Pancreas (tissue), 10 donors: ENCODE measurements around the gene CTSK. TPM values are rescaled to one million over a fixed set of nuclear protein-coding genes. Genes with fewer than 3 reads are reported as not detected.

Experiments
- ATAC-seq, 4 donors: fragments of 200-7000 bp; cut with Tn5 transposase; one replicate each; pipeline versions ENCODE4 v1.8.0 to v1.9.1; 2020; ENCODE audit warnings: mild to moderate bottlenecking in 4 of 4, moderate library complexity in 4 of 4
- DNase-seq, 6 donors: peaks; one replicate each; pipeline ENCODE4 v3.0.0-alpha.2; 2020
- FAIRE-seq: peaks from 2 replicates; lab custom pipeline; 2012; peaks lifted over from hg19 to GRCh38; lab: Jason Lieb, UNC
- H3K27ac ChIP-seq, 4 donors: fragments of 200-600 bp; sonication (generic); 1 replicate in 3 of 4; 2 replicates in 1 of 4; pipeline versions ENCODE4 v1.5.0 to v1.8.0; 2020
- H3K27me3 ChIP-seq, 4 donors: fragments of 200-600 bp; one replicate each; pipeline ENCODE4 v1.8.0; 2021
- H3K36me3 ChIP-seq, 3 donors: fragments of 200-600 bp; sonication (generic) in 1 of 3; one replicate each; pipeline versions ENCODE4 v1.5.0 to v1.8.0; 2020 to 2021
- H3K4me1 ChIP-seq, 3 donors: fragments of 200-600 bp; one replicate each; pipeline ENCODE4 v1.8.0; 2021
- H3K4me3 ChIP-seq, 4 donors: fragments of 200-600 bp; sonication (generic) in 2 of 4; one replicate each; pipeline versions ENCODE4 v1.5.0 to v1.8.0; 2020 to 2021
- H3K9me3 ChIP-seq, 4 donors: fragments of 200-600 bp; one replicate each; pipeline ENCODE4 v1.8.0; 2021
- CTCF ChIP-seq, 4 donors: fragments of 200-600 bp; sonication (generic) in 3 of 4; IDR thresholded peaks; one replicate each; pipeline versions ENCODE4 v1.5.0 to v1.8.0; 2021; ENCODE audit warnings: antibody characterized with exemption in 4 of 4
- WGBS, 2 donors: extraction: QIAGEN DNeasy Blood & Tissue Kit; methylation state at CpG; one replicate each; pipeline ENCODE4 v1.1.7; 2013; 5-methylcytosine and 5-hydroxymethylcytosine counted together
- intact Hi-C, 3 donors: fragments of 100-400 bp; cut with DNase I; formaldehyde crosslinking; loops; one replicate each; pipeline versions ENCODE4 v1.11.1 to v1.14.2; 2022
- polyA plus RNA-seq, 2 donors: library from polyadenylated mRNA; stranded (reverse); fragments of 200-250 nt; gene quantifications; one replicate each; pipeline ENCODE4 v1.2.3, GENCODE V29; 2013
- total RNA-seq, 6 donors: library from RNA; stranded (reverse); fragmentation: NEBNext Ultra II Directional in 4 of 6; extraction: Animal tissue kit (Norgen Biotek cat#: 25700) in 4 of 6; gene quantifications; one replicate each; pipeline versions ENCODE4 v1.2.1 to v1.2.4, GENCODE V29; 2021 to 2023
- donor health status: healthy with polysubstance abuse.
- donor health status: DM: no; HTN: no; CAD: no; lungs with moderate emphysema.
- donor health status: DM: no; HTN: no; CAD: no.
- donor health status: control.
- donor health status: control.
- donor health status: Bipolar disorder and iron deficiency.
- donor health status: DM: yes; HTN: yes; CAD: no.
- donor health status: DM: no; HTN: no; CAD: no.
- donor health status: DM: no; HTN: no; CAD: no.
- donor health status: DM: yes; HTN: yes; CAD: no.

CTSK gene
- total and polyA plus RNA-seq, 8 donors = 1.5 to 34.6 (median 6.0) TPM

DNA sequence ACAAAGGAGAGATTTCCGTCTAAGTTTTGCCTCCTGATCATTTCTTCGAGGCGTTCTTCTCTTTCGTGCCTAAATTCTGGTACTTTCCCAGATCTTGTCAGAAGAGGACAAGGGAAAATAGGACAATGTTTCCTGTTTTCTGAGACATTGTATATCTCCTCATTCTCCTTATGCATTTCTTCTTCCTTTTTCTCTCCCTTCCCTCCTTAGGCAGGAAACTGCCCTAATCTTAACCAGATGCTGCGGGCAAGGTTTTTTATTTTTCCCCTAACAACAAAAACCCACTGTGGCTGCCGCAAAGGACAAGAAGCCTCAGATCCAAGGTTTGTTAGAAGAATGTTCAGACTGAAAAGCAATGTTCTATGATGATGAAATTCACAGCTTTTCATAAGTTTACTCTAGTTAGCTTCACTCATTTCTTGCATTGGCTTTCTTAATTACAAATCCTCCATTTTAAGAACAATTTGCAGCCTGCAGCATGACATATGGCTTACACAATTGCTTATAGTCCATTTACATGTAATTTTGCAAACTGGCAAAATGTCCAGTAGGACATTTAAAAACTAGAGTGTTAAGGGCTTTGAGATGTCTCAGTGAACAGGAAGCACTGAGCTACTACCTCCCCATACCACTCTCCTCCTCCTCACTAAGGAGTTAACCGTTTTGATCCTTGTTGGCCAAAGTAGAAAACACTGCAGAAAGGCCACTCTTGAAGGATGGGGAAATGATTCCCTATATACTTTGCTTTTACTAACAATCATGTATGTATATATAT is 624 bp downstream of the CTSK start:
- no peaks in the 10 kb centered on the region for H3K9me3 ChIP-seq
- intact Hi-C loops = no loop called here
- 67 to 73% methylated on average over 7 of the region's 7 CpGs for WGBS, 2 donors
- no peak overlapping the region for H3K27ac ChIP-seq
- FAIRE-seq = no peak
- H3K36me3 ChIP-seq = peaks cover 0 to 11% (median 0%) of the 10 kb centered on the region in 3 donors
- no peaks in the 10 kb centered on the region for H3K27me3 ChIP-seq
- no peak for ATAC-seq
- H3K4me3 ChIP-seq = no peak overlapping the region
- TF ChIP-seq CTCF (IDR thresholded peaks at IDR 0.05) = no peak
- peaks cover 0 to 4% (median 0%) of the 10 kb centered on the region in 3 donors for H3K4me1 ChIP-seq
- no peak for DNase-seq

DNA sequence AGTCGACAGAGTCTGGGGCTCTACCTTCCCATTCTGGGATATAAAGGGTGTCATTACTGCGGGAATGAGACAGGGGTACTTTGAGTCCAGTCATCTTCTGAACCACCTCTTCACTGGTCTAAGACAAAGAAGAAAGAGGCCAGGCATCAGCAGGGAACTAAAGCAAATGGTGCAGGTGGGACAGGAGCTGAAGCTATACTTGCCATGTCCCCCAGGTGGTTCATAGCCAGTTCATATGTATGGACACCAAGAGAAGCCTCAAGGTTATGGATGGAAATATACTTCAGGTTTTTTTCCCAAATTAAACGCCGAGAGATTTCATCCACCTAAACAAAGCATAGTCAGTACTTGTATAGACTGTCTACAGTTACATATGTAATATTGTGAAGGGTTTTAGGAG is 2.2 kb downstream of the CTSK start:
- Histone ChIP-seq H3K9me3 (no peaks in the 10 kb centered on the region), H3K27ac (no peak overlapping the region), H3K36me3 (peaks cover 0 to 4% (median 0%) of the 10 kb centered on the region in 3 donors), H3K4me1 (peaks cover 0 to 2% (median 0%) of the 10 kb centered on the region in 3 donors), H3K27me3 (no peaks in the 10 kb centered on the region), H3K4me3 (no peak overlapping the region)
- DNase-seq (no peak), FAIRE-seq (no peak), ATAC-seq (no peak)
- no peak for TF ChIP-seq CTCF (IDR thresholded peaks at IDR 0.05)
- intact Hi-C loops = no loop called here
- 90 to 93% methylated on average over 4 of the region's 4 CpGs for WGBS, 2 donors

- Histone ChIP-seq H3K27me3 (no peaks in the 10 kb centered on the region), H3K9me3 (no peaks in the 10 kb centered on the region), H3K36me3 (peaks cover 0 to 4% (median 0%) of the 10 kb centered on the region in 3 donors), H3K4me1 (no peaks in the 10 kb centered on the region), H3K4me3 (no peak overlapping the region), H3K27ac (no peak overlapping the region)
- no peak for TF ChIP-seq CTCF (IDR thresholded peaks at IDR 0.05)
- 71% methylated on average over 3 of the region's 3 CpGs for WGBS, 2 donors
- no peak for DNase-seq
- no peak for ATAC-seq
- intact Hi-C loops = no loop called here
- FAIRE-seq = no peak
These were observed 3.4 kb downstream of the CTSK start for GRCh38 chr1:150804671-150805070.

GRCh38 chr1:150799089-150799488 is 9.0 kb downstream of the CTSK start:
- Histone ChIP-seq H3K4me1 (no peaks in the 10 kb centered on the region), H3K9me3 (no peaks in the 10 kb centered on the region), H3K27ac (no peak overlapping the region), H3K27me3 (no peaks in the 10 kb centered on the region), H3K36me3 (peaks cover 0 to 20% (median 5%) of the 10 kb centered on the region in 3 donors), H3K4me3 (no peak overlapping the region)
- FAIRE-seq (no peak), ATAC-seq (no peak), DNase-seq (no peak)
- intact Hi-C loops = no loop called here
- TF ChIP-seq CTCF (IDR thresholded peaks at IDR 0.05) = no peak
- 92 to 98% methylated on average over 5 of the region's 5 CpGs for WGBS, 2 donors

- ATAC-seq (no peak), DNase-seq (no peak), FAIRE-seq (no peak)
- WGBS, 2 donors = 79 to 83% methylated on average over 4 of the region's 4 CpGs
- Histone ChIP-seq H3K27me3 (no peaks in the 10 kb centered on the region), H3K4me1 (no peaks in the 10 kb centered on the region), H3K27ac (no peak overlapping the region), H3K9me3 (no peaks in the 10 kb centered on the region), H3K36me3 (peaks cover 0 to 20% (median 5%) of the 10 kb centered on the region in 3 donors), H3K4me3 (no peak overlapping the region)
- no peak for TF ChIP-seq CTCF (IDR thresholded peaks at IDR 0.05)
- intact Hi-C loops = no loop called here
These were observed 9.5 kb downstream of the CTSK start for GRCh38 chr1:150798525-150798924.
